ENCODE results near the gene IRX2.

IRX2 gene

GRCh38 chr5:2740051-2740875, 11.2 kb downstream of the IRX2 start:
- H3K9me3 Mint-ChIP-seq, result no peaks in the 10 kb centered on the region
- peaks cover 85% of the 10 kb centered on the region for H3K27me3 Mint-ChIP-seq
- H3K36me3 Mint-ChIP-seq (ENCODE audit: low read depth), result no peaks in the 10 kb centered on the region
- no peak overlapping the region for H3K27ac Mint-ChIP-seq
- intact Hi-C loops (cut with micrococcal nuclease), result no loop called here
- no peak overlapping the region for H3K4me3 Mint-ChIP-seq
- H3K4me1 Mint-ChIP-seq (ENCODE audit: low read depth), result peaks cover 7% of the 10 kb centered on the region

DNA sequence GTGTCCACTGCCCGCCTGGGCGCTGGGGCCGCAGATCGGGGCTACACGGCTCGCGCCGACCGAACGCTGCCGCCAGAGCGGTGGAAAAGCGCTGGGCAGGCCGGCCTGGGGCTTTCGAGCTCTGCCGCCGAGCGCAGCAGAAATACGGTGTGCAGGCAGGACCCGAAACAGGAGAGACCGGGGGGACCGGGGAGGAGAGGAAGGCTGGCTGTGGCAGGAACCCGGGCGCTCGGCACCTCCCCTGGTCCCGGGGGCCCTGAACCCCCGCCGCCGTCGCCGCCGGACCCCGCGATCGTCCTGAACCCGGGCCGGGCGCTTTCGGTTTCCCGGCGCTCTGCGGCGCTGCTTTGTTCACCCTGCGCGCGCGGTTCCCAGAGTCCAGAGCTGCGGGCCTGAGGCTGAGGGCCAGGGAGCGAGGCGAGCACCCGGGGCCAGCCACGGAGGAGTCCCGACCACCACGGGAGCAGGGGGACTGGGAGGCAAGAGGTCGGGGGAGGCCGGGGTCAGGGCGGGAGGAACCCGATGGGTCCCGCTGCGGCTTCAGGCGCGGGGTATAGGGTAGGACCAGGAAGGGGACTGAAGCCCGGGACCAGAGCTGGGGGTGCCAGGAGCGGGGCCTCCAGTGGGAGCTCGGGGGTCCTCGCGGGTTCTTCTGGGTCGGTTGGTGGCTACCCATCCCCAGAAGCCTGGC, 12.0 kb downstream of the IRX2 start:
- Mint-ChIP-seq H3K4me1 (ENCODE audit: low read depth) (peaks cover 7% of the 10 kb centered on the region), H3K27me3 (peaks cover 79% of the 10 kb centered on the region), H3K9me3 (no peaks in the 10 kb centered on the region), H3K36me3 (ENCODE audit: low read depth) (no peaks in the 10 kb centered on the region), H3K27ac (no peak overlapping the region), H3K4me3 (no peak overlapping the region)
- intact Hi-C loops (cut with micrococcal nuclease), result no loop called here

- Mint-ChIP-seq H3K4me3 (no peak overlapping the region), H3K27me3 (peaks cover 72% of the 10 kb centered on the region), H3K36me3 (ENCODE audit: low read depth) (no peaks in the 10 kb centered on the region), H3K27ac (no peak overlapping the region), H3K4me1 (ENCODE audit: low read depth) (peaks cover 7% of the 10 kb centered on the region), H3K9me3 (no peaks in the 10 kb centered on the region)
- intact Hi-C loops (cut with micrococcal nuclease), result no loop called here
Measured at GRCh38 chr5:2738700-2739359, 12.6 kb downstream of the IRX2 start.

DNA sequence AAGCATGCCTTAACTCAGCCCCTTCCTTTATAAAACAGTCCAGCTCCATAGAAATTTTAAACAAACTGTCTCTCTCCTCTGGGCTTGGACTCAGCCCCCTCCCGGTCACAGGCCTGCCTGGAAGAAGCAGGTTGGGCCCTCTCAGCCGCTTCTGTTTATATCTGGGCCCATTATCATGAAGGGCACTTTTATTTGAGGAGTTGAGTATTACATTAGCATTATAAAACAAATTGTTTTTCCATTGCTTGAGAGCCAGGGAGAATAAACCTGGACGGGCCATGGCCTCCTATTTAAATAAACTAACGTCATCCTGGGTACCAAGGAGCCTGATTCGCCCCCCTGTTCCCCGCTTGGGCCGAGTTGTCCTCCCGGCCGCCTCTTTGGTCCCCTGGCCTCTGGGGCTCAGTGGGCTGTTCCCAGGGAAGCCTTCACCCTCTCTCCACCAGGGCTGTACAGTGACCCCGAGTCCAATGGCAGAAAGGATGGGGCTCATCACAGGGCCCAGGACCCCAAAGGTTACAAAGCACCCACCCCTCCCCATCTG, 13.2 kb downstream of the IRX2 start:
- no peak overlapping the region for H3K4me3 Mint-ChIP-seq

GRCh38 chr5:2737273-2738155, 14.0 kb downstream of the IRX2 start:
- H3K27me3 Mint-ChIP-seq, result peaks cover 64% of the 10 kb centered on the region
- H3K4me1 Mint-ChIP-seq (ENCODE audit: low read depth), result peaks cover 7% of the 10 kb centered on the region
- no peak overlapping the region for H3K27ac Mint-ChIP-seq
- intact Hi-C loops (cut with micrococcal nuclease), result no loop called here
- no peaks in the 10 kb centered on the region for H3K36me3 Mint-ChIP-seq (ENCODE audit: low read depth)
- no peak overlapping the region for H3K4me3 Mint-ChIP-seq
- H3K9me3 Mint-ChIP-seq, result no peaks in the 10 kb centered on the region

More for the DNA sequence above, 13.2 kb downstream of the IRX2 start:
- peaks cover 7% of the 10 kb centered on the region for H3K4me1 Mint-ChIP-seq (ENCODE audit: low read depth)
- intact Hi-C loops (cut with micrococcal nuclease), result no loop called here
- peaks cover 68% of the 10 kb centered on the region for H3K27me3 Mint-ChIP-seq
- no peak overlapping the region for H3K27ac Mint-ChIP-seq
- H3K36me3 Mint-ChIP-seq (ENCODE audit: low read depth), result no peaks in the 10 kb centered on the region
- no peaks in the 10 kb centered on the region for H3K9me3 Mint-ChIP-seq

GRCh38 chr5:2736872-2737271, 14.6 kb downstream of the IRX2 start:
- Mint-ChIP-seq H3K27ac (no peak overlapping the region), H3K4me1 (ENCODE audit: low read depth) (peaks cover 7% of the 10 kb centered on the region), H3K4me3 (no peak overlapping the region), H3K9me3 (no peaks in the 10 kb centered on the region), H3K27me3 (peaks cover 61% of the 10 kb centered on the region), H3K36me3 (ENCODE audit: low read depth) (no peaks in the 10 kb centered on the region)
- intact Hi-C loops (cut with micrococcal nuclease), result no loop called here

DNA sequence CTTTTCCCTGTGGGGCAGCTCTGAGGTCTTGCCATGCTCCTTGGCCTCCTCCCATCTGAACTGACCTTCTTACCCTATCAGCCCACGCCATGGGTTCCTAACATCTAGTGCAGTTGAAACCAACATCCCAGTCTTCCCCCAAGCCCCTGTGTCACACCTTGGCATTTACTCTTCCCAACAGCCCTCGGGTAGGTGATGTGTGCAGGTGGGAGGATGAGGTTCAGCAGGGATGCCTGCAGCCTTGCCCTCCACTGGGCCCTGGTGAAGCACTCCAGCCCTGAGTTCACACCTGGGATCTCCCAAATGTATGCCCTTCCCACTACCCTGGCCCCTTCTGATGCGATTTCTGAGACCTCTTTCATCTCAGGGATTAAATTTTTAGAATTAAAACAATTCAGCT, 15.5 kb downstream of the IRX2 start:
- Mint-ChIP-seq H3K36me3 (ENCODE audit: low read depth) (no peaks in the 10 kb centered on the region), H3K4me1 (ENCODE audit: low read depth) (peaks cover 7% of the 10 kb centered on the region), H3K9me3 (no peaks in the 10 kb centered on the region), H3K4me3 (no peak overlapping the region), H3K27me3 (peaks cover 52% of the 10 kb centered on the region), H3K27ac (no peak overlapping the region)
- intact Hi-C loops (cut with micrococcal nuclease), result no loop called here

DNA sequence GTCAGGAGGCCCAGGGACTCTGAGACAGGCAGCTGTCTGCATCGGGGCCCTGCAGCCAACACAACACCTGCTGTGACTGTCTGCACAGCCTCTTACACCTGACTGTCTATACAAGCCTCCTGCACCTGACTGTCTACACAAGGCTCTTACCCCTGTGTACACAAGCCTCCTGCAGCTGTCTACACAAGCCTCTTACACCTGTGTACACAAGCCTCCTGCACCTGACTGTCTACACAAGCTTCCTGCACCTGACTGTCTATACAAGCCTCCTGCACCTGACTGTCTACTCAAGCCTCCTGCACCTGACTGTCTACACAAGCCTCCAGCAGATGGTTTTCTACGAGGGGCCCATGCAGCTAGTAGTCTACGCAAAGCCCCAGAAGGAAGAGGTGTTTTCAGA, 18.6 kb downstream of the IRX2 start:
- intact Hi-C loops (cut with micrococcal nuclease), result no loop called here
- H3K4me3 Mint-ChIP-seq, result no peak overlapping the region
- no peaks in the 10 kb centered on the region for H3K4me1 Mint-ChIP-seq (ENCODE audit: low read depth)
- no peaks in the 10 kb centered on the region for H3K9me3 Mint-ChIP-seq
- no peaks in the 10 kb centered on the region for H3K36me3 Mint-ChIP-seq (ENCODE audit: low read depth)
- H3K27me3 Mint-ChIP-seq, result peaks cover 21% of the 10 kb centered on the region
- no peak overlapping the region for H3K27ac Mint-ChIP-seq

DNA sequence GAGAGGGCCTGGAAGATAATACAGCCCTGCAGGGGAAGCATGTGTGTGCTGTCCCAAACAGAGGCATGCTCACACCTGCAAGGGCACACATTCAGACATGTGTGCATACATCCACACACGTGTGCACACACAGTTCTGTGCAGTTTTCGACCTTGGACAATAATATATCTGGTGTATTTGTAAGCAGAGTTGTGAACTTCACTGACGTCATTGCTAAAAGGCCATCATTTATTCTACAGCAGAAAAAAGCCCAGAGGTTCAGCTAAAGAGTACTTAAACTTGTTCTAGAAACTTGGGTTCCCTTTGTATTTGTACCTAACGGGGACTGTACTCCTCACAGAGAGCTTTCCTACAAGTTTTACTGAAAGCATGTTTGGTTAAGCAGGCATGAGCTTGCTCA, 19.5 kb downstream of the IRX2 start:
- Mint-ChIP-seq H3K4me1 (ENCODE audit: low read depth) (no peaks in the 10 kb centered on the region), H3K9me3 (no peaks in the 10 kb centered on the region), H3K27ac (no peak overlapping the region), H3K36me3 (ENCODE audit: low read depth) (no peaks in the 10 kb centered on the region), H3K4me3 (no peak overlapping the region), H3K27me3 (peaks cover 13% of the 10 kb centered on the region)
- intact Hi-C loops (cut with micrococcal nuclease), result no loop called here

GRCh38 chr5:2729189-2729588, 22.3 kb downstream of the IRX2 start:
- Mint-ChIP-seq H3K4me1 (ENCODE audit: low read depth) (no peaks in the 10 kb centered on the region), H3K27me3 (peaks cover 3% of the 10 kb centered on the region), H3K27ac (no peak overlapping the region), H3K9me3 (no peaks in the 10 kb centered on the region), H3K4me3 (no peak overlapping the region), H3K36me3 (ENCODE audit: low read depth) (no peaks in the 10 kb centered on the region)
- intact Hi-C loops (cut with micrococcal nuclease), result no loop called here

DNA sequence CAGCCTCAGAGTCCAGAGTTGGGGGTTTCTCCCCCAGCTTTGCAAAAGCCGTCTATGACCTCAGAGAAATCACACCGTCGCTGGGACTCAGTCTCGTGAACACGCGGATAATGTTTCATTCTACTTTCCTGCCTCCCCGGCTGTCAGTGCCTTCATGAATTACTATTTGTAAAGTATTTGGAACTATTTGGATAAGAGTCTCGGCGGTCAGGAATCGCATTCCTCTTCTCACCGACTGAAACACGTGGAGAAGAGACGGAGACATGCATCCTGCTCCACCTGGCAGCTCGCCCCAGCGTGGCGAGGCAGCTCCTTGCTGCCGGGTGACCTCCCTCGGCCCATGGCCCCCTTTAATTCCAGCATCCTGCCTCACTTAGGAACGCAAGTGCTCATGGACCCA, 23.9 kb downstream of the IRX2 start:
- Mint-ChIP-seq H3K9me3 (no peaks in the 10 kb centered on the region), H3K27me3 (no peaks in the 10 kb centered on the region), H3K4me1 (ENCODE audit: low read depth) (no peaks in the 10 kb centered on the region), H3K4me3 (no peak overlapping the region), H3K36me3 (ENCODE audit: low read depth) (no peaks in the 10 kb centered on the region), H3K27ac (no peak overlapping the region)
- intact Hi-C loops (cut with micrococcal nuclease), result no loop called here

- Mint-ChIP-seq H3K9me3 (no peaks in the 10 kb centered on the region), H3K4me1 (ENCODE audit: low read depth) (no peaks in the 10 kb centered on the region), H3K4me3 (no peak overlapping the region), H3K27me3 (no peaks in the 10 kb centered on the region), H3K36me3 (ENCODE audit: low read depth) (no peaks in the 10 kb centered on the region), H3K27ac (no peak overlapping the region)
- intact Hi-C loops (cut with micrococcal nuclease), result no loop called here
Measured at GRCh38 chr5:2725980-2726765, 25.3 kb downstream of the IRX2 start.

- Mint-ChIP-seq H3K27ac (no peak overlapping the region), H3K36me3 (ENCODE audit: low read depth) (no peaks in the 10 kb centered on the region), H3K27me3 (no peaks in the 10 kb centered on the region), H3K4me1 (ENCODE audit: low read depth) (no peaks in the 10 kb centered on the region), H3K9me3 (no peaks in the 10 kb centered on the region), H3K4me3 (no peak overlapping the region)
- intact Hi-C loops (cut with micrococcal nuclease), result no loop called here
Measured at GRCh38 chr5:2724831-2725230, 26.6 kb downstream of the IRX2 start.

All from dendritic cell treated with granulocyte-macrophage colony-stimulating factor and Interleukin-4, amounts not matched to agents 40 ng/mL and 50 ng/mL, for 4 days (primary cell).